A549 (cell line): ENCODE results near the gene GGCX. TPM values are rescaled to one million over a fixed set of nuclear protein-coding genes. Genes with fewer than 3 reads are reported as not detected.
A peak's percentile ranks its signal among the peaks of the same experiment; 100 is the strongest.

Source experiments
- ATAC-seq, 2 experiments: fragments of 200-7000 bp in 1 of 2; fragments of >200 bp in 1 of 2; cut with Nextera tagmentation in 1 of 2; cut with Tn5 transposase in 1 of 2; 3 replicates each; pipeline versions ENCODE4 v1.8.0 to v1.9.1; 2018 to 2020; ENCODE audit warnings: mild to moderate bottlenecking in 1 of 2, moderate library complexity in 1 of 2
- CTCF ChIA-PET: fragments of 300-600 bp; sonication (Branson Sonifier 250); formaldehyde crosslinking; extraction: SDS; loops from one replicate; lab custom pipeline; 2021; ENCODE audit warnings: antibody characterized with exemption, inconsistent platforms; lab: Yijun Ruan, JAX
- POLR2A ChIA-PET: fragments of 350-600 bp; formaldehyde crosslinking; extraction: SDS; loops from one replicate; lab custom pipeline; 2021; ENCODE audit warnings: antibody characterized with exemption, inconsistent platforms; lab: Yijun Ruan, JAX
- DNase-seq, 2 experiments: peaks; one replicate each; pipeline versions ENCODE4 v3.0.0 to v3.0.0-alpha.2; 2011 to 2016; ENCODE audit warnings: low read depth in 1 of 2, low spot score in 1 of 2
- FAIRE-seq: peaks from 2 replicates; lab custom pipeline; 2011; peaks lifted over from hg19 to GRCh38; lab: Jason Lieb, UNC
- H3K27ac ChIP-seq, 2 experiments: fragments of >200 bp; sonication (Bioruptor Twin); formaldehyde crosslinking; 3 replicates each; pipeline ENCODE4 v1.5.1; 2016 to 2017
- H3K4me1 ChIP-seq: fragments of >200 bp; sonication (Bioruptor Twin); formaldehyde crosslinking; 3 replicates; pipeline ENCODE4 v1.6.1; 2016
- H3K4me2 ChIP-seq: fragments of >200 bp; sonication (Bioruptor Twin); formaldehyde crosslinking; 3 replicates; pipeline ENCODE4 v1.6.1; 2016
- H3K4me3 ChIP-seq: fragments of >200 bp; sonication (Bioruptor Twin); formaldehyde crosslinking; 3 replicates; pipeline ENCODE4 v1.5.1; 2016
- H3K9me3 ChIP-seq: fragments of >200 bp; sonication (Bioruptor Twin); formaldehyde crosslinking; 3 replicates; pipeline ENCODE4 v1.6.1; 2016
- CBX2 ChIP-seq: fragments of 200-600 bp; sonication (generic); IDR thresholded peaks from 2 replicates; pipeline ENCODE4 v1.6.1; 2016; ENCODE audit warnings: low read depth, mild to moderate bottlenecking, borderline replicate concordance
- CBX8 ChIP-seq: fragments of 200-600 bp; sonication (generic); IDR thresholded peaks from 2 replicates; pipeline ENCODE4 v1.6.1; 2016
- EHF ChIP-seq: fragments of 250-450 bp; sonication (Bioruptor Pico); IDR thresholded peaks from 2 replicates; pipeline ENCODE4 v1.5.0; 2020; ENCODE audit warnings: mild to moderate bottlenecking
- EHMT2 ChIP-seq: fragments of 200-600 bp; sonication (generic); IDR thresholded peaks from 2 replicates; pipeline ENCODE4 v1.6.1; 2016; ENCODE audit warnings: antibody characterized with exemption, low read depth, mild to moderate bottlenecking, moderate library complexity
- EP300 ChIP-seq, 2 experiments: fragments of >200 bp; sonication (Bioruptor Twin); formaldehyde crosslinking; IDR thresholded peaks; 2 replicates in 1 of 2; 3 replicates in 1 of 2; pipeline ENCODE4 v1.6.1; 2016 to 2017
- ESRRA ChIP-seq: fragments of 150-350 bp; IDR thresholded peaks from 2 replicates; pipeline ENCODE4 v1.6.1; 2014; ENCODE audit warnings: mild to moderate bottlenecking, low read length, borderline replicate concordance
- FOSB ChIP-seq: fragments of 250-450 bp; sonication (Bioruptor Pico); IDR thresholded peaks from 2 replicates; pipeline ENCODE4 v1.5.0; 2020; ENCODE audit warnings: mild to moderate bottlenecking, moderate library complexity
- FOXS1 ChIP-seq: fragments of 250-450 bp; sonication (Bioruptor Pico); IDR thresholded peaks from 2 replicates; pipeline ENCODE4 v1.5.0; 2020; ENCODE audit warnings: mild to moderate bottlenecking, moderate library complexity
- HDAC2 ChIP-seq: fragments of 200-600 bp; sonication (generic); IDR thresholded peaks from 2 replicates; pipeline ENCODE4 v1.6.1; 2016
- HEYL ChIP-seq: fragments of 250-450 bp; sonication (Bioruptor Pico); IDR thresholded peaks from 2 replicates; pipeline ENCODE4 v1.8.0; 2021; ENCODE audit warnings: mild to moderate bottlenecking, moderate library complexity
- HOXB13 ChIP-seq: fragments of 250-450 bp; sonication (Bioruptor Pico); IDR thresholded peaks from 2 replicates; pipeline ENCODE4 v1.5.0; 2020; ENCODE audit warnings: low read depth, mild to moderate bottlenecking, moderate library complexity
- HOXB5 ChIP-seq: fragments of 250-450 bp; sonication (Bioruptor Pico); IDR thresholded peaks from 2 replicates; pipeline ENCODE4 v1.5.0; 2020; ENCODE audit warnings: mild to moderate bottlenecking, moderate library complexity
- JUN ChIP-seq, 2 experiments: fragments of >200 bp; sonication (Bioruptor Twin); formaldehyde crosslinking; IDR thresholded peaks; 2 replicates in 1 of 2; 3 replicates in 1 of 2; pipeline ENCODE4 v1.6.1; 2016 to 2017
- KDM5A ChIP-seq: fragments of 200-600 bp; sonication (generic); IDR thresholded peaks from 2 replicates; pipeline ENCODE4 v1.6.1; 2016; ENCODE audit warnings: antibody characterized with exemption, mild to moderate bottlenecking
- MYC ChIP-seq: IDR thresholded peaks from 2 replicates; pipeline ENCODE4 v1.6.1; 2012; ENCODE audit warnings: mild to moderate bottlenecking, inconsistent platforms, low read length, improper control_type of control experiment, borderline replicate concordance
- PHF8 ChIP-seq: fragments of 200-600 bp; sonication (generic); IDR thresholded peaks from 2 replicates; pipeline ENCODE4 v1.6.1; 2016; ENCODE audit warnings: low read depth, mild to moderate bottlenecking, antibody characterized with exemption, moderate library complexity, borderline replicate concordance
- POLR2AphosphoS2 ChIP-seq: conservative IDR thresholded peaks from 2 replicates; pipeline ENCODE4 v1.6.1; 2012; ENCODE audit warnings: low read length, improper control_type of control experiment, inconsistent platforms
- RARB ChIP-seq: fragments of 250-450 bp; sonication (Bioruptor Pico); IDR thresholded peaks from 2 replicates; pipeline ENCODE4 v1.8.0; 2021; ENCODE audit warnings: mild to moderate bottlenecking, moderate library complexity
- RCOR1 ChIP-seq: fragments of 150-350 bp; IDR thresholded peaks from 2 replicates; pipeline ENCODE4 v1.6.1; 2014; ENCODE audit warnings: antibody characterized with exemption, low read length, low read depth
- RNF2 ChIP-seq: fragments of 200-600 bp; sonication (generic); IDR thresholded peaks from 2 replicates; pipeline ENCODE4 v1.6.1; 2016; ENCODE audit warnings: low read depth, mild to moderate bottlenecking, antibody characterized with exemption, moderate library complexity, borderline replicate concordance
- SMC3 ChIP-seq: fragments of >200 bp; sonication (Bioruptor Twin); formaldehyde crosslinking; IDR thresholded peaks from 3 replicates; pipeline ENCODE4 v1.6.1; 2018; ENCODE audit warnings: inconsistent platforms
- TP53 ChIP-seq: fragments of 250-450 bp; sonication (Bioruptor Pico); IDR thresholded peaks from 2 replicates; pipeline ENCODE4 v1.5.0; 2021; ENCODE audit warnings: mild to moderate bottlenecking, moderate library complexity
- ZFP36 ChIP-seq: fragments of 450-650 bp; IDR thresholded peaks from 2 replicates; pipeline ENCODE4 v1.6.1; 2014; ENCODE audit warnings: borderline replicate concordance; ENCODE audit not compliant: partially characterized antibody
- ZSCAN20 ChIP-seq: fragments of 250-450 bp; sonication (Bioruptor Pico); IDR thresholded peaks from 2 replicates; pipeline ENCODE4 v1.8.0; 2022; ENCODE audit warnings: mild to moderate bottlenecking, moderate library complexity
- WGBS: methylation state at CpG from one replicate; pipeline ENCODE4 v1.1.6; 2017; ENCODE audit errors: missing lambda C conversion rate; 5-methylcytosine and 5-hydroxymethylcytosine counted together
- polyA plus RNA-seq, 4 experiments: library from polyadenylated mRNA; depleted of rRNA in 3 of 4; stranded (reverse); fragments of >200 nt; fragmentation: RNase III in 1 of 4; extraction: RNeasy Plus Mini Kit Qiagen cat#74134 plus additional on column Dnase treatment in 1 of 4; gene quantifications; 2 replicates in 3 of 4; 3 replicates in 1 of 4; pipeline ENCODE4 v1.2.3, GENCODE V29; 2011 to 2017
- TF ChIP-seq, protein P1 (sequence below): IDR thresholded peaks from 2 replicates; pipeline ENCODE4 v1.6.1; 2012; ENCODE audit warnings: low read depth, borderline replicate concordance
- TF ChIP-seq, protein P2 (sequence below): fragments of 250-450 bp; sonication (Bioruptor Pico); IDR thresholded peaks from 2 replicates; pipeline ENCODE4 v1.5.0; 2021; ENCODE audit warnings: mild to moderate bottlenecking, moderate library complexity, borderline replicate concordance
- TF ChIP-seq, protein P3 (sequence below): fragments of 450-650 bp; IDR thresholded peaks from 2 replicates; pipeline ENCODE4 v1.6.1; 2014; ENCODE audit warnings: antibody characterized with exemption

GGCX gene
- polyA plus RNA-seq, 2 of the 4 experiments (the other 2 are of a cell fraction): 39.0 to 55.1 TPM

DNA sequence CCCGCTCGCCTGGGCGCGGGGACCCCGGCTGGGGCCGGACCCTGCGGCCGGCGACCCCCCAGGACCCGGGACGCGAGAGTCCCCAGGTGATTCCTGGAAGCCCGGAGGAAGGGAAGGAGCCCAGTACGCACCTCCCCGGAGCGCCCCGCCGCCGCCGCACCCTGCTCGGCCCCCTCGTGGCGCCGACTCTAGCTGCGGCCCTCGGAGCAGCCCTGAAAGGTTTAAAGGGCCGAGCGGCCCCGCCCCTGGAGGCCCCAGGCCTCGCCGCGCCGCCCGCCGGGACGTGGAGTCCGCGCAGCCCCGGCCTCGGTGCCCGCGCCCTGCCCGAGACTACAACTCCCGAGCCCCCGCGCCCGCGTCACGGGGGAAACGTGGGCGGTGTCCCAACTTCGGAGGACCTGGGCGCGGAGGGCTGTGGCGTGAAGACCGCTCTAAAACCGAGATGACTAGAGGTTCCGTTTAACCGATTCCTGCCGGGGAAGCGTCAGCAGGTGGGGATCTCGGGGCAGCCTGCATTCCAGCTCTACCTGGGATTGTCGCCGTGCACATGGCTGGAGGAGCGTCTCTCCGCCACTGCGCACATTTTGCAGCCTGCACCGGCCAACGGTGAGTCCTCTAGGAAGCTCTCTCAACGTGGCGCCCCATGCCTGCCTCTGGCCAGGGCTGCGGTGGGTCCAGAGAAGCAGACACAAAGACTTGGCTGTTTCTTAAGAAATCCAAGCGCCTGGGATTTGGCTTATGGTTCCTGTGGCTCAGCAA, 41.4 kb upstream of the GGCX start, which contains the start of gene TMEM150A (continued):
- no peak for TF ChIP-seq RNF2
- TF ChIP-seq, protein P1, sequence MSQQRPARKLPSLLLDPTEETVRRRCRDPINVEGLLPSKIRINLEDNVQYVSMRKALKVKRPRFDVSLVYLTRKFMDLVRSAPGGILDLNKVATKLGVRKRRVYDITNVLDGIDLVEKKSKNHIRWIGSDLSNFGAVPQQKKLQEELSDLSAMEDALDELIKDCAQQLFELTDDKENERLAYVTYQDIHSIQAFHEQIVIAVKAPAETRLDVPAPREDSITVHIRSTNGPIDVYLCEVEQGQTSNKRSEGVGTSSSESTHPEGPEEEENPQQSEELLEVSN: peak; percentile 66; the same call in 1 of the 2 replicates
- TF ChIP-seq MYC: 0 out of 2 replicates have a peak, but pooled peaks have one; percentile 26
- 0 out of 2 replicates have a peak, but pooled peaks have one; percentile 39 for TF ChIP-seq RCOR1
- TF ChIP-seq KDM5A: no peak

DNA sequence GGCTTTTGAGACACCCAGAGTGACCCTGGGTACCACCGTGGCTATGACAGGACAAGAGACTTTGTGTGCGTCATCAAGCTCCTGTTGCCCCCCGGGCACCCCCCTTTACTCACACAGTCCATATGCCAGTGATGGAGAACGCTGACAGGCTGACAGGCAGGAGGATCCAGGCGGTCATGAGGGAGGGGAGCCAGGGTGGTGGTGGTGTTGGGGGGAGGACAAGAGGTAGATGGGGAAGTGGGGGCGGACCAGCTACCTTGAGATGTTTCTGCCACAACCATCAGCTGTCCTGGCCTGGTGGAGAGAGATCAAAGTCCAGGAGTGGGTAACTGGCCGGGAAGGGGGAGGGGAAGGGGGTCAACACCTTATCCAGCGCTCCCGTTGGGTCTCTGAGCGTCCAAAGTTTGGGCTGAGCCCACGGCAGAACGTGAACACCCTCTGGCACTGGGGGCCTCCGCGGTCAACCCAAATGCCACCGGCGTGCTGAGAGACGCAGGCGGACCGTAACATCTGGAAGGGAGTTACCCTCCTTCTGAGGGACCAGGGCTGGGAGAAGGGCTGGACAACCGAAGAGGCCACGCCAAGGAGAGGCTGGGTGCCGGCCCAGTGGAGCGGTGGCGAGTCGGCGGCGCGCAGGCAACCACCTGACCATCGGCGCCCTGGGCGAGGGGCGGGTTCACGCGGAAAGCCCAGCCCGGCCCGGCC, 40.6 kb upstream of the GGCX start:
- H3K4me3 ChIP-seq: peak overlapping the region; percentile 66
- DNase-seq: peak in 1 of 2 experiments; percentile 51
- H3K9me3 ChIP-seq: no peaks in the 10 kb centered on the region
- H3K4me2 ChIP-seq: peak overlapping the region; percentile 81
- TF ChIP-seq ZSCAN20 (CRISPR knock-in tag) (no peak), HDAC2 (no peak), FOXS1 (no peak), SMC3 (no peak), HEYL (no peak), ZFP36 (no peak), CBX8 (no peak), ESRRA (no peak), TP53 (no peak), HOXB5 (no peak), EP300 (IDR thresholded peaks at IDR 0.05) (no peak), EHF (no peak)
- TF ChIP-seq, protein P2, sequence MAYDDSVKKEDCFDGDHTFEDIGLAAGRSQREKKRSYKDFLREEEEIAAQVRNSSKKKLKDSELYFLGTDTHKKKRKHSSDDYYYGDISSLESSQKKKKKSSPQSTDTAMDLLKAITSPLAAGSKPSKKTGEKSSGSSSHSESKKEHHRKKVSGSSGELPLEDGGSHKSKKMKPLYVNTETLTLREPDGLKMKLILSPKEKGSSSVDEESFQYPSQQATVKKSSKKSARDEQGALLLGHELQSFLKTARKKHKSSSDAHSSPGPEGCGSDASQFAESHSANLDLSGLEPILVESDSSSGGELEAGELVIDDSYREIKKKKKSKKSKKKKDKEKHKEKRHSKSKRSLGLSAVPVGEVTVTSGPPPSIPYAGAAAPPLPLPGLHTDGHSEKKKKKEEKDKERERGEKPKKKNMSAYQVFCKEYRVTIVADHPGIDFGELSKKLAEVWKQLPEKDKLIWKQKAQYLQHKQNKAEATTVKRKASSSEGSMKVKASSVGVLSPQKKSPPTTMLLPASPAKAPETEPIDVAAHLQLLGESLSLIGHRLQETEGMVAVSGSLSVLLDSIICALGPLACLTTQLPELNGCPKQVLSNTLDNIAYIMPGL: no peak
- TF ChIP-seq, all 56 proteins: peak for 0
- Histone ChIP-seq H3K4me1 (peaks cover 21% of the 10 kb centered on the region), H3K27ac (peak overlapping the region; percentile 88 to 92)
- WGBS: 13% methylated on average over 32 of the region's 36 CpGs
- no peak for FAIRE-seq
- ChIA-PET CTCF (interaction anchor here (0.9 to 1.8 kb wide), 6 partner anchors 8 to 210 kb away, joined by 3 to 5 read pairs (median 4); partner anchors contain the start of gene USP39), POLR2A (interaction anchor here (0.7 to 2.2 kb wide), 5 partner anchors 10 to 274 kb away, joined by 3 to 20 read pairs (median 3); partner anchors contain the start of genes C2orf68, MAT2A, SH2D6 and TGOLN2)
- peak; percentile 69 to 70 for ATAC-seq

DNA sequence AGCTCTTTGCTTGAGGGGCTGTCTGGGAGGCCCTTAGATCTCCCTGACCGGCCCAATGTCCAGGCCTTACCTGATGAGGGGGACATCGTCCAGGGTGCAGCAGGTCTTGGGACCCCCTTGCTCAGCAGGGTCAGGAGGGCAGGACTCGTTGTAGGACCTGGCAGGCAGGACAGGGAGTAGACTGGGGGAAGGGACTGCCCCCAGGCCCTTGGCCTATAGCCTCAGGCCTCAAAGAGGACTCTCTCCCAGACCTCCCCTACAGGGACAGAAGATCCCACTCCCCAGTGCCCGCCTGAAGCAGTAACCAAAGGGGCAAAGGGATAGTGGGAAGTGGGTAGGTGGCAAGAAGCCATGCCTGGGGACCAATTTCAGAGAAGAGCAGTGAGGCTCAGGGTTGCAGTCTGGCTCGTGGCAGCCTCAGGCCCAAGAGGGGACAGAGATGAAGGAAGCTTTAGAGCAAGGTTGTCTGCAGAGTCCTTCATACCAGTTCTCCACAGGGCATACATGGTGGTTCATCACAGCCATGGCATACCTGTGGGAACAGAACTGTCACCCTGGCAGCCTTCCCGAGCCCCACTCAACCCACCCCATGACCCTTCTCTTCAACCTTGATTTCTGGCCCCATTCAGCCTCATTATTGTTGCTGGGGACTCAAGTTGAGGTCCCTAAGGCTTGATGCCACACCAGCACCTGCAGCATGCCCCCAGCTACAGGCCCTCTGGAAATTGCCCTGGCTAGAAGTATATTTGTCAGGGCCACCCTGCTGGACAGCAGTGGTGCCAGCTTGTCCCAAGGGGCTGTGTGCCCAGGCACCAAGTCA, 39.9 kb upstream of the GGCX start:
- H3K27ac ChIP-seq: peak overlapping the region in 1 of 2 experiments; percentile 92; a peak in 4 of 6 replicates
- FAIRE-seq (no peak), DNase-seq (no peak), ATAC-seq (no peak)
- WGBS: 79% methylated on average over 6 of the region's 6 CpGs
- CTCF ChIA-PET: interaction anchor here (1.1 to 1.8 kb wide), 8 partner anchors 9 to 180 kb away, joined by 3 to 12 read pairs (median 4); partner anchors contain the start of gene USP39
- POLR2A ChIA-PET: interaction anchor here (0.6 to 2.2 kb wide), 3 partner anchors 10 to 62 kb away, joined by 3 to 10 read pairs (median 3); partner anchors contain the start of genes C2orf68 and MAT2A
- H3K4me2 ChIP-seq: peak overlapping the region; percentile 81
- peak overlapping the region; percentile 66 for H3K4me3 ChIP-seq
- no peaks in the 10 kb centered on the region for H3K9me3 ChIP-seq
- TF ChIP-seq JUN (IDR thresholded peaks at IDR 0.05) (no peak), EP300 (IDR thresholded peaks at IDR 0.05) (no peak), EHMT2 (no peak), PHF8 (no peak), FOSB (no peak), CBX2 (no peak), RARB (no peak), HOXB13 (no peak), POLR2AphosphoS2 (no peak)
- TF ChIP-seq, protein P3, sequence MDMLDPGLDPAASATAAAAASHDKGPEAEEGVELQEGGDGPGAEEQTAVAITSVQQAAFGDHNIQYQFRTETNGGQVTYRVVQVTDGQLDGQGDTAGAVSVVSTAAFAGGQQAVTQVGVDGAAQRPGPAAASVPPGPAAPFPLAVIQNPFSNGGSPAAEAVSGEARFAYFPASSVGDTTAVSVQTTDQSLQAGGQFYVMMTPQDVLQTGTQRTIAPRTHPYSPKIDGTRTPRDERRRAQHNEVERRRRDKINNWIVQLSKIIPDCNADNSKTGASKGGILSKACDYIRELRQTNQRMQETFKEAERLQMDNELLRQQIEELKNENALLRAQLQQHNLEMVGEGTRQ: no peak
- H3K4me1 ChIP-seq: peaks cover 28% of the 10 kb centered on the region
